Retina (tissue), 1 donor: Measurements from ENCODE around the gene STX16.

Experiments used
- DNase-seq: peaks from one replicate; pipeline ENCODE4 v3.0.0-alpha.2; 2016

Gene STX16

DNA sequence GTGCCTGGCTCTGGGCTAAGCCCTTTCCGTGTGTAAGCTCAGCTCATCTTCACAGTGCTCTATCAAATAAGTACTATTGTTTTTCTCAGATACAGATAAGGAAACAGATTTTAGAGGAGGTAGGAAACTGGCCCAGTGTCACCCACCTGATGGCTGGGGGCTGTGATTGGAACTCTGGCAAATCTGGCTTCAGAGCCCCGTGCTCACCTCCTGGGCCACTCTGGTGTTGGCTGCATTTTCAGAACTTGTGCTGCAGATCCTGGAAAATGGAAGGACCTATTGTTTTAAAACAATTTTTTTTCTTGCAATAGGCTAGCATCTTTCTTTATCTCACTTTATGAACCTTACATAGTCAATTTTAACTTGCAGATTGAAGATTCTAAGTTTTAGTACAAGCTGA is 5.7 kb downstream of the STX16 start:
- DNase-seq: no peak

DNA sequence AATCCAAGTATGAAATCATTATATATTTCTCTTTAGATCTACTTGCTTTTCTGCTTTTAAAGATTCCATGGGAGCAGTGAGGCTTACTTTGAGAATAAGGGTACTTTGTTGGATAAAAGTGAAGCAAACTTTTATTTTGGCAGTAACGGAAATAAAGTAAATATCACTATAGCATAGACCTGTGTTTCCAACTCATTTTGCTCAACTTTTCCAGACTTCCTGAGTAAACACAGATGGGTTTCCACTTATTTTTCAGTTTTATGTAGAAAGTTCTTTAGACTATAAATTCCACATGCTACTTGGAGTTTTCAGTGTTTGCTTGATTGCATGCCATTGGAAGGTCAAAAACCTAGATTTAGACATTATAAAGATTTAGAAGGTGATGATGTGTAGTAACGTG is 6.2 kb downstream of the STX16 start:
- DNase-seq: no peak

DNA sequence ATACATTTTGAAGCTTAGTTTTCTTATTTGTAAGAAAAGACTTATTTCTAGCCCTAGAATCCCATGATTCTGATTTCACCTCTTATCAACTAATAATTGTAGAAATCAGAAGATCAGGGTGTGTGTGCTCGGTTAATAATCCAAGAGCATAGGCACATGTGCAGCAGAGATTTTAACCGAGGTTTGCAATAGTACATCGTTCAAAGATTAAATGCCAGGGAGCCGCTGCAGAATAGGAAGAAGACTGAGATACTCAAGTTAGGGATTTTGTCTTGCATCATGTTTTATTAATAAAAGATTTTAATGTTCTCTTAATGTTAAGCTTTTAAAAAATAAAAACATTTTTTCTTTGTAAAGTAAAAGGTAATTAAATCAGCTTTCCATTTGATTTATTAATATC is 6.9 kb downstream of the STX16 start:
- DNase-seq: no peak

DNA sequence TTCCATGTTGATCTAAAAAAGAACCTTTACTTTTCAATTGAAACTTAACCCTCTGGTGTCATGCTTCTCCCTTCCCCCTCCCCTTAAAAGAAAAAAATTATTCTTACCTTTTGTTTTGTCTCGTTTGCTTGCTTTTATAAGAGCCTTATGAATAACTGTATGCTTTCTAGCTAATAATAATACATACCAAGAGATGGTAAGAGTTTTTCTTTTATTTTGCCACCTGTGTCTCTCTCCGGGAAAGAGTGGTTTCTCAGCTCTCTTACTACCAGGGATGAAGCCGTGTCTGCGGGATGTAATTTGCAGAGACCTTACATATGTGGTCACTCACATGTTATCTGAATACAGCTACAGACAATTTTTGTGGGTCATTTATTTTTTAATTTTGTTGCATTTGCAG is 7.7 kb downstream of the STX16 start:
- no peak for DNase-seq

DNA sequence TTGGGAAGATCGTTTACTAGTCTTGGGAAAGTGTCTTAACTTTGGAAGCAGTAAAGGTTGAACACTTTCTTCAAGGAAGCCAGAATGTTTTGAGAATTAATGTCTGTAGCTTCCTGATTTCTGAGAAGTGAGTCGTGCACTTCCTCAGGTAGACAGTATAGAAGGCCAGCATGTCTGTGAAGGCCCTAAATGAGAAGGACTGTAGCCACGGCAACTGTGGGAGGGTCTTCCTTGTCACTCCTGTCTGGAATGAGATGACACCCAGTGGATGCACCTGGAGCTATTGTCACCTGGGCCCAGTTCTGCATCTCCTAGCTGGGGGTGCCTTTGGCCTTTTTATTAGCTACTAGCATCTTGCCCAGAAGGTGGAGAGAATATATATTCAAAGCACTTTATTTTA is 8.8 kb downstream of the STX16 start:
- DNase-seq: no peak

DNA sequence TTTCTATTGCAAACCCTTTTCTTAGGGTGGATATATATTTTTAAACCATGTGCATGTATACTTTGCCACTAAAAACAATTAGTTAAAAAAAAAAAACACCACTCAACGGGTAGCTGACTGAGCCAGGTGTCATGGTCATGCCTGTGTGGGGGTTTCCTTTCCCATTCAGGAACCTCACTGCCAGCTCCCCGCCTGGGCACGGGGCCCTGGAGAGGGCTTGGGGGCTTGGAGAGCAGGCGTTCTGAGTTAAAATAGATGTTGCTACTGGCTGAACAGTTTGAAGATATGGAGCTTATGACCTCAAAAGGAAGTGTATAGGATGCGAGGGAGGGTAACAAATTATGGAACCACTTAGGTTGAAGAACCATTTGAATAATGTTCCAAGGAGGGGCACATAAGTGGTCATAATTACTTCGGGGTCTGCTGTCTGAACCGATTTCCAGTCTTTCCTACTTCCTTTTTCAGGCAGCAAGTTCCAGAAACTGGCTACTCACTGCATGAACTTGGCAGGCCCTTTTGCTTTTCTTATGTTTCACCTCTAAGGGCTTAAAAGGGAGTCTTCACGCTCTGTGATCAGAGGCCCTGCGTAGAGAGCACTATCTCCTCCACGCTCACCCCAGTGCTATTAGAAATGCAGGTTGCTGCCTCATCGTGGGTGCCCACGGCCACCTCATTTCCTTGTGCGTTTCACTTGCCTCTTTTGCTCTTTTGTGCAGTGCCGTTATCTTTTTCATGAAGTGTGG is 9.9 kb downstream of the STX16 start:
- DNase-seq: no peak

DNA sequence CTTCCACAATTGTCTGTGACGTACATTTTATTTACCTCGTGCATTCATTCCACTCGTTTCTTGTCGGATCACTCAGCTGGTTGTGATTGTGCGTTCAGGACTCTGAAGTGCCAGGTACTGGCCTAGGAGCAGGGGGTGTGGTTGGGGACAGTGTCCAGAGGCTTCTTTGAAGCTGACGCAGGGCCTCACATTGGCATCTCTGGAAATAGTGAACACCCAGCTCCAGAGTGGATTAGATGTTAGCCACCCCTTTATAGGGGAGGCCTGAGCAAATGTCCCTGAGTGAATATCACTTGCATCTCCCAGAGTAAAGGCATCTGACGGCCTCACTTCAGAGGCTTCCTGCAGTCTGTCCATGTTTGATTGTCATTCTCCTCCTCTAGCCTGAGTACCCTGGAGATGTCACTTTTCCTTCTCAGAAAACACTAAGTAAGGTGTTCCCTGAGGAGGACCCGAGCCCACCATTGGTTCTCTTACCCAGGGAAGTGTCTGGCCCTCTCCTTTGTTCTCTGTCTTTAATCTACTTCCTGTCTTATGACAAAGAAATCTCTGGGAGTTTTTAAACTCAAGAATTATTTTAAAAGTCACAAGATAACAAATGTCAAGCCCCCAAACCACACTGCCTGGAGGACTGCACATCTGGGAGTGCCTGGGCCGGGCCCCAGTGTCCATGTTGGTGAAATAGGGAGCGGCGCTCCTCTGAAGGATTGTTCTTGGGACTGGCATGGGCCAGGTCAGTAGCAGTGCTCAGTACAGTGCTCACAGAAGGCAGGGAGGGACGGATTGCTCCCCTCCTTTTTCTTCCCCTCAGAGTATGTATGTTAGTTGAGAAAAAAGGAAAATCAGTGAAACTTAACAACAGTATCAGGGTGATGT is 10.8 kb downstream of the STX16 start:
- no peak for DNase-seq

DNA sequence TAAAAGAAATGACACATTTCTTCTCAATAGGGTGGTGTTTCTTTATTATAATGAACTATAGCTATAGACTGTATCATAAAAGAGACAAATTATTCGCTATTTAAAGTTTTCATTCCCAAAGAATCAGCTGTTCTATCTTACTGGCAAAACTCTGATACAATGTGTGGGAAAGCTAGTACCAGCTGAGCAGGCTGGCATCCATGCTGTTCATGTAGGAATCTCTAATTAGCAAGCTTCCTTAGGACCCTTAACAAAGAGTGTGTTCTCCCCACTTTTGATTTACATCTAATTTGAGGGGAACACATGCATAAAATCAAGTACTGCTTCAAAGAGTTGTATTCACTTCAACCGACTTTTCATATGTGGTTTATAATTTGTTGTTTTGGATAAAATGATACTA is 13.2 kb downstream of the STX16 start:
- DNase-seq: no peak

DNA sequence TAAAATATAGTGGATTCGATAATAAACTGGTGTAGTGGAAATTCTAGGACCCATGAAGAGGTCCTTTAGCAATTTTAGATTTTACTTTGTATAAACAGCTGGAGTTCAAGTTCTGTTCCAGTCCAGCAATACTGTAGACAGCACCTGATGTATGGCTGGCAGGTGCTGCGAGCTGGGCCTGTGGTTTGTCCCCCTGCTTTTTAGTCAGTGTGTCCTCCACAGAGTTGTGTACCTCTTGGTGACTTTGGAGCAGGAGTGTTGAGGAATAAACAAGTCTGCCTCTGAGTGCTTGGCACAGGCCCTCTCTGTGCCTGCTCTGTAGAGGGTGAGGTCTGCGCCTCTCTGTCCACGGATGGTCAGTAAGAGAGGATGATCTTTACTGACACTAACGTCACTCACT is 13.8 kb downstream of the STX16 start:
- no peak for DNase-seq

DNA sequence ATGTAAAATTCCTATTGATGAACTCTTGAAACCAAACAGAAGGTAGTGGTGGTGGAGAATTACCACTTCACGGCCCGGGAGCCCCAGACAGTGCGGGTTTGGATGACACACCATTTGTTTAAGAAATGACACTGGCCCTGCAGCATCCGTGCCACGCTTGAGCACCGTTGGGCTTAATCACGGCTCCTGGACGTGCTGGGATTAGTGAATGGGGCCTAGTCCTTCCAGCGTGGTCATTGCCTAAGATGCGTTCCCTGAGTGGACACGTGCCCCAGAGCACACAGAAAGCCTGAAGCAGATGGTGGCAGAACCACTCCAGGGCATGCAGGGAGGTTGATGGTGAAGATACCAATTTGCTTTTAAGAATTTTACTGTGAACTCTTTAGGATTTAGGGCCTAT is 14.5 kb downstream of the STX16 start:
- DNase-seq: no peak

DNA sequence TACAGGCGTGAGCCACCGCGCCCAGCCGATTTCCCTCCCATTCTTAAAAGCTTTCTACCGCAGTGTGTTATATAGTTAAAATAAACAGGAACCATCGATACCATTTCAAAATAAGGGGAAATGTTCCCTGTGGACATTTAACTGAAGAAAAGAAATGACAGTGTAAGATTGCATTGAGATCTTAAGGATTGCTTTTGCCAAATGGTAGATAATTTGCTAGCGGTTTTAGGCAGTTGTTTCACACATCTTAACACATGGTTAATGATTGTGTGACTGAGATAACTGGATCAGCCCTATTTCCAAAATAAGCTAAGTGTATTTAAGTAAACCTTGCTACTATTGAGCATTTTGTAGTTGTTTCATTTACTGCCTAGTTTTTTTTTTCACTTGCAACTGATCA is 15.6 kb downstream of the STX16 start:
- DNase-seq: no peak

DNA sequence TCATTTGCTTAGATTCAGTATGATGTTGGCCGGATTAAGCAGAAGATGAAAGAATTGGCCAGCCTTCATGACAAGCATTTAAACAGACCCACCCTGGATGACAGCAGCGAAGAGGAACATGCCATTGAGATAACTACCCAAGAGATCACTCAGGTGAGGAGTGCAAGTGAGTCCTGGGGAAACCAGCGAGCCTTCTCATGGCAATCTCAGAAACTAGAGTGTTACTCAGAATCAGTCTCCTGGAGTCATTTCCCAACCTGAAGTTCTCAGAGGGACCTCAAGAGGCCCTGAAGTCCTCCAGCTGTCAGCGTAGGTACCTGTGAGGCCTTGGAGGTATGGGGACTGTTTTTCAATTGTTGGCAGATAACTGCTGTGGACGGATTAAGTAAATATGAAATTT is 16.9 kb downstream of the STX16 start:
- DNase-seq: no peak

DNA sequence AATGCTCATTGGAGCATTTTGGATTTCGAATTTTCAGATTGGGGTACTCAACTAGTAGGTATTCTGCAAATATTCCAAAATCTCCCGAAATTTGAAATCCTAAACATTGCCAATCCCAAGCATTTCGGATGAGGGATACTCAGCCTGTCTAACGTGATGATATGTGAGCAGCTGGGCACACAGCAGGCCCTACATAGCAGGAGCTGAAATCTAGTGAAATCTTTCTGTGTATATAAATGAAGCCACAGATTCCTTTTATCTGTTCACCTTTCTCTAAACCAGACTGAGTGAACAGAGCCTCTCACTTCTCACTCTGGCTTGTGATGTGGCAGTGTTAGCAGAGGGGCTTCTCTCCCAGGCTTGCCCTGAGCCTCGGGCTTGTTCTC is 17.8 kb downstream of the STX16 start:
- no peak for DNase-seq

DNA sequence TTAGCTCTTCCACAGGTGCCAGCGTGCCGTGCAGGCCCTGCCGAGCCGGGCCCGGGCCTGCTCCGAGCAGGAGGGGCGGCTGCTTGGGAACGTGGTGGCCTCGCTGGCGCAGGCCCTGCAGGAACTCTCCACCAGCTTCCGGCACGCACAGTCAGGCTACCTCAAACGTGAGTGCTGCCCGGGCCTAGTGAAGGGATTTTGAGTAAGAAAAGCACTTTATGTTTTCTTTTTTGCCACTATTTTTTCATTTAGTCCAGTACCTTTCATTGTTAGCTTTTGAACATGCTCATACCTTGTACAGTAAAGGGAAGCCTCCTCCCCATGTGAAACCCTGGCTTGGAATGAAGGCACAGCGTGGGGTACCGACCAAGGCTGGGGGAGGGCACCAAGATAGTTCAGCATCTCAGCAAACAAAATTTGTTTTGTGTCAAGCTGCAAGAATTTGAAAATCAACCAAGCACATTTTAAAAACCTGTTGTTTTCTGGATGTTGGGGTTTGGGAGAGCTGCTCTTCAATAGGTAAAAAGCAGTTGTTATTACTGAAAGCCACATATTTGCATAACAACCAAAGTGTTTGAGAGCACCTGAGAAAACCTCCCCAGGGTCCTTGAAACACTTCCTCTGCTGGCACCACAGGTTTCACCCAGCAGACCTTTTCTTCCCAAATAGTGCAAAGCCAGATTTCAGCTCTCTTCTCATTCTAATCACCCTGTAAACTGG is 18.4 kb downstream of the STX16 start:
- DNase-seq: no peak

DNA sequence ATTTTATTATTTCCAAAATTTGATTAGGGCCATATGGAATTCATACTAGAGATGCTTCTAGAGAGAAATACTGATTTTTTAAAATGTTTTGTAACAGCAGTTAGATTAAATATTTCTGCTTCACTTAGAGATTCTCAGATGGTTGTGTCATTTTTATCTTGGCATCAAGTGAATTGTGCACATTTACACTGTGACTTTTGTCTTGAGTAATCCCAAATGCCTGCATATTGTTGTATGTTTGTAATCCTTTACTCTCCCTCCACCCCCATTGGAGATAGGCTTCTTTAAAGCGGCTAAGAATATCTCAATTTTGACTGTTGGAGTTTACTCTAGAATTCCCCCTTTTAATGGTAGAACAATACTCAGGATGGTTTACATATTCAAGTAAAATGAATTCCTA is 19.0 kb downstream of the STX16 start:
- no peak for DNase-seq

DNA sequence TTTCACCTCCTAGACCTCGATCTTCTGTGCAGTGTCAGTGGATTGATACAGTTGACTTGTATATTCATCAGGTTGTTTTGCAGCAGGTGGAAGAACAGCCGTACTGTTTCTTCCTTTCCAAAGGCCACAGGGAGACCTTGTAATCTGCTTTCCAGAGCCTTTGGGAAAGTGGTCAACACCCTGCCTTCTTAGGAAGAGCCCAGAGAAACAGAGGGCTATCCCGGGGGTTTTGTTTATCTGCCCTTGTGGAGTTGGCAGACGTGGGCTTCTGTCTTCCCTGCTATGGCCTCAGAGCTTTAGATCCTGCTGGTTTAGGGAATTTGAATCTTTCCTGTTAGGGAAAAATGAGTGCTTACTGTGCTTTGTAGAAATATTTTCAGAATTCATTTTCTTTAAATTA is 19.6 kb downstream of the STX16 start:
- DNase-seq: no peak

DNA sequence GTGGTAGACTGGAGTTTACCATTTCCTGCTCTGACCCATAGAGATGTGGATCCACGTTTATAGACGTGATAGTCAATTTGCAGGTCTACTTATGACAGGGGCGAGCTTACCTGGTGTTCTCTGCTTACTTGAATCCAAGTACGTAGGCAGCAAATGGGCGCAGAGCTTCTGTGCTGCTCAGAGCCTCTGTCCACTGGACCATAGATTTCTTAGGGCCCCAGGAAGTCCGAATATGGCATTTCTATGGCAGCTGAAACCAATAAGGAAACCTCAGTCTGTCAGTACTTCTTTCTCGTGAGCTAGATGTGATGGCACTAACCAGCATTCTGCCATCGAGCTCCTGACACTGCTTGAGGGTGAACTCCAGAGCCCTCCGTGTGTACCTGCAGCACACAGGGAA is 22.0 kb downstream of the STX16 start:
- no peak for DNase-seq

DNA sequence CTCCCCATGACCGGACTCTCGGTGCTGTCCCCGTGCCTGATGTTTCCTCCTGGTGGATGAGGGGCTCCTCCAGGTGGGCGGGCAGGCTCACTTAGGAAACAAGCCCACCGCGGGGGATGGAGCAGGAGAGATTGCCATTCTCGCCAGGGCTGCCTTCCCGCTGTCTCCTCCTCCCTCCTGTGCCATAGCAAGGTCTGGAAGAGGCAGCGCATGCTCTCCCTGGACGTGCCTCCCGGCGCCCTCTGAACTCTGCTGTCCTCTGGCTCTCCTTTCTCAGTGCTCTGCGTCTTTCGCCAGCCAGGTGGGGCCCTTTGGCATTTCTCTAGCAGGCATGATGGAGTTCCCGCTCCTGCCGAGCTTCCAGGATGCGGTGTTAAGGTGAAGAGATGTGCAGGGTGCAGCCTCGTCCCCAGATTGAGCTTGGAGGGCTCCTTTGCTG is 24.1 kb downstream of the STX16 start:
- no peak for DNase-seq

DNA sequence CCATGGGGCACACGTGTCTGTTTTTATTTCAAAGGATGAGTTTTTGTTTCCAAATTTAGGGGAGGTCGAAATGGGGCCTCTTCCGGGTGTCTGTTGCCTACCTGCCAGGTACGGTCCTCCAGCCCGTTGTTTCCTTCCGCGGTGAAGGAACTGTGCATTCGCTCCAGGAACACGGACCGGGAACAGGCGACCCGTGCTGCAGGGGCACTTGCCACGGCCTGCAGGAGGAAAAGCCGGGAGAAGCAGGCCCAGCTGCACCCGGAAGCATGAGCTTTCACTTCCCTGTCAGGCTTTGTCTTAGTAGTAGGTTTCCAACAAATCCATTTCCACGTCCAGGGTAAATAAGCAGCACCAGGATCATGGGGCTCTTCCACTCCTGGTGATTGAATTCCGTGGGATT is 24.6 kb downstream of the STX16 start:
- DNase-seq: no peak

DNA sequence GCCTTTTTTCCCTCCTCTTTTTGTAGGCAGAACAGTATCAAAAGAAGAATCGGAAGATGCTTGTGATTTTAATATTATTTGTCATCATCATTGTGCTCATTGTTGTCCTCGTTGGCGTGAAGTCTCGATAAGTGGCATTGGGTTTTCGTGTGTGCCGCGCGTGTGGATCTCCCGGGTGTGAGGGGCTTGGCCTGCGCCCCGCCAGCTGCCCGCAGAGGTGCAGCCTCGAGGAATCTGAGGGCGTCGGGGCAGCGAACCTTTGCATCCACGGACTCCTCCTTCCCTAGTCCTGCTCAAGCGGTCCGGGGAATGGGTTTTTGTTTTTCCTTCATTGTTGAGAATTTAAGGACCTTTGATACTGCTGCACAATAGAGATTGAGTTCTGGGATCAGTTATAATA is 25.1 kb downstream of the STX16 start:
- no peak for DNase-seq

DNA sequence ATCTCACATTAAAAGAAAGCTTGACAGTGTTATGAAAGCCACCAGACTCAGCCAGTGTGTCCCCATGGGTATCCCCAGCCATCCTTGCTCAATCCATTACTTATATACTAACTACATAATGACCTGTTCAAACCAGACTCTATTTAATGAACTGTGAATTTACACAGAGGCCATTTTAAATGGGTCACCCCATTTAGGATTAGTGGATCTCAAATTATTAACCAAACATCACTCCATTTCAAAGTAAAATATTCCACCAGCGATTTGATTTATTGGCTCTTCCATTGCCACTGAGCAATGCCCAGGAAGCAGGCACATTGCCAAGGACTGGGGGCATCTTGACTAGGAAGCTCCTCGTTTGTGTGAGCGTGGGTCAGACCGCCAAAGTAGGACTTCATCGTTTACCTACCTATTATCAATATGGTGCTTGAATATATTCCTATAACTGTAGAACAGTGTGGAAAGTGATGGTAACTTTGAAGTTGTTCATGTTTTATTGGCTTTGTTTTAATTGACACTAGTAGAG is 26.1 kb downstream of the STX16 start:
- DNase-seq: no peak

DNA sequence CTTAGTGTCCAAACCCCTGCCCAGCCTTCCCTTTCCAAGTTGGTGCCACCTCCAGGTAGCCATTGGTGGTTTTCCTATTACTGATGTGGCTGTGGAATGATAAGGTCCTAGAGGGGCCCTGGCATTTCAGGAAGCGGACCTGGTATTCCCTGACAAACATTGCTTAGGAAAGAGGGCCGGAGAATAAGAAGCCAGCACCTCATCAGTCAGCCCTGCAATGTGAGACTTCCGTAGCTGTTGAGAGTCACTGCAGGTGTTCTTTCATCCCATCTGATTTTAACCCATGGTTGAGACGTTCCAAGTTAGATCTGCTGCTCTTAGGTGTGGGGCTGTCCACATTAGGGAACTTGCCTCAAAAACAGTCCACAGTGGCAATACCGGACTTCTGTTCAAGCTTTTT is 26.7 kb downstream of the STX16 start:
- DNase-seq: no peak

DNA sequence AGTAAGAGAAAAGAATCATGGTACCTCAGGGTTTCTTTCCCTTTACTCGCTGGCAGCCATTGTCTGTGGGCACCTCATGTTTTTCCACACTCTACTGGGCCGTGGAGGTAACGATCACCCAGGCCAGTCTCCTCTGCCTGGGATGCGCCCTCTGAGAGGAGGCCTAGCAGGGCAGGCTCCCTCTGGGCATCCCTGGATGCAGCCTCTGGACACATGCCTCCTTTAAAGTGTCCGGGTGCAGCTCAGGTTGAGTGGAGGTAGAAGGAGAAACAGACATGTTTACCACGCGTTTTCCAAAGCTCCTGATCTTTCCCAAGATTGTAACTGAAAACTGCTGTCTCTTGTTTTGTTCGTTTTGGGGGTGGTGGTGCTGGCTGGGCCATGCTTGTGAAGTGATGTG is 27.7 kb downstream of the STX16 start:
- DNase-seq: no peak
